ENCODE measurements around the gene ATRNL1.

The ATRNL1 gene

DNA sequence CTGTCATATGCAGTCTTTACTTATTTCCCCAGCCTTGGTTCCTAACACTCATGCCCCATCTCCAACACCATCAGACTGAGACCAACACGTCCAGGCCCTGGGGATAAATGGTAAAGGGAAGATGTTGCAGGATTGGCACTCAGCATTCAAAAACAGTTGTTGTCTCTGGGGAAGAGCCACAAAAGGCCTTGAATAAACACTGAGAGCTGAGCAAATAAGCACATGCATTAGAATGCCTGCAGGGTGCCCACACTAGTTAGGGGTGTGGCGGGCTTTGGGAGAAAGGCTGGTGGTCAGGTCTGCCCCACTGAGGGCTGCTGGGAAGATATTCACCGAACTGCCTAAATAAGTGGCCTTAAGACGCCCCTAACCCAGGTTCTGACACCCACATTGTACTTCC is 788.9 kb downstream of the ATRNL1 start:
- no peak for DNase-seq (ENCODE audit: low read depth)
- TF ChIP-seq, protein P1, sequence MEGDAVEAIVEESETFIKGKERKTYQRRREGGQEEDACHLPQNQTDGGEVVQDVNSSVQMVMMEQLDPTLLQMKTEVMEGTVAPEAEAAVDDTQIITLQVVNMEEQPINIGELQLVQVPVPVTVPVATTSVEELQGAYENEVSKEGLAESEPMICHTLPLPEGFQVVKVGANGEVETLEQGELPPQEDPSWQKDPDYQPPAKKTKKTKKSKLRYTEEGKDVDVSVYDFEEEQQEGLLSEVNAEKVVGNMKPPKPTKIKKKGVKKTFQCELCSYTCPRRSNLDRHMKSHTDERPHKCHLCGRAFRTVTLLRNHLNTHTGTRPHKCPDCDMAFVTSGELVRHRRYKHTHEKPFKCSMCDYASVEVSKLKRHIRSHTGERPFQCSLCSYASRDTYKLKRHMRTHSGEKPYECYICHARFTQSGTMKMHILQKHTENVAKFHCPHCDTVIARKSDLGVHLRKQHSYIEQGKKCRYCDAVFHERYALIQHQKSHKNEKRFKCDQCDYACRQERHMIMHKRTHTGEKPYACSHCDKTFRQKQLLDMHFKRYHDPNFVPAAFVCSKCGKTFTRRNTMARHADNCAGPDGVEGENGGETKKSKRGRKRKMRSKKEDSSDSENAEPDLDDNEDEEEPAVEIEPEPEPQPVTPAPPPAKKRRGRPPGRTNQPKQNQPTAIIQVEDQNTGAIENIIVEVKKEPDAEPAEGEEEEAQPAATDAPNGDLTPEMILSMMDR (IDR thresholded peaks at IDR 0.05; ENCODE audit: insufficient read depth, low read depth, low read length, missing control alignments), result no peak
- H3K4me3 ChIP-seq (ENCODE audit: low read length), result no peak overlapping the region

DNA sequence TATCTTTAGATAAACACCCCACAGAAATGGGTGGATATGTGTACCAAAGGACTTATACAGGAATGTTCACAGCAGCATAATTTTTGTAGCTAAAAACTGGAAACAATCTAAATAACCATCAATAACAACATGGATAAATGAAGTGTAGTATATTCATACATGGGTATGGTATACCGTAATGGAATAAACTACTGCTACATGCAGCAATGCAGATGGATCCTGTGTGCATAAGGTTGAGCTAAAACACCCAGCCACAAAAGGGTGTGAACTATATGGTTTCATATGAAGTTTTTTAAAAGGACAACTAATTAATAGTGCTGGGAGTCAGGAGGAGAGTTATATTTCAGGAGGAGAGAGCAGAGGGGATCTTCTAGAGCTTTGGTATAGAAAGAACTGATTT is 790.2 kb downstream of the ATRNL1 start:
- TF ChIP-seq, protein P1 (IDR thresholded peaks at IDR 0.05; ENCODE audit: insufficient read depth, low read depth, low read length, missing control alignments), result no peak
- DNase-seq (ENCODE audit: low read depth), result no peak
- no peak overlapping the region for H3K4me3 ChIP-seq (ENCODE audit: low read length)

DNA sequence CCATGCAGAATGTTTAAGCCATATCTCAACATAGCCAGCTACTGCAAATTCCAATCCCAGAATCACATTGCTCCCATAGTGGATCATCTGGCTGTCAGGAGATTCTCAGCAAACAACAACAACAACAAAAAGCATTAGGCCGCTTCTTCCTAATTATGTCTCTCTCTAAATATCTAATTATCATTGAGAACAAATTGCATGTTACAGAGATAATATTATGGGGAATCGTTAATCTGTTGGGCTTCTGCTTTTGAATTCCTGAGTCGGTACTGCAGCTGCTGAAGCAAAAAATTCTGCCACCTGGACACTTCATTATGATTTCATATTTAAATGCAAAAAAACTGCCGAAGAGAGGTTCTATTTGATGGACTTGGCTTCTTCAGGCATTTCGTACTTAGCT is 791.2 kb downstream of the ATRNL1 start:
- no peak for DNase-seq (ENCODE audit: low read depth)
- TF ChIP-seq, protein P1 (IDR thresholded peaks at IDR 0.05; ENCODE audit: insufficient read depth, low read depth, low read length, missing control alignments), result no peak
- H3K4me3 ChIP-seq (ENCODE audit: low read length), result no peak overlapping the region

DNA sequence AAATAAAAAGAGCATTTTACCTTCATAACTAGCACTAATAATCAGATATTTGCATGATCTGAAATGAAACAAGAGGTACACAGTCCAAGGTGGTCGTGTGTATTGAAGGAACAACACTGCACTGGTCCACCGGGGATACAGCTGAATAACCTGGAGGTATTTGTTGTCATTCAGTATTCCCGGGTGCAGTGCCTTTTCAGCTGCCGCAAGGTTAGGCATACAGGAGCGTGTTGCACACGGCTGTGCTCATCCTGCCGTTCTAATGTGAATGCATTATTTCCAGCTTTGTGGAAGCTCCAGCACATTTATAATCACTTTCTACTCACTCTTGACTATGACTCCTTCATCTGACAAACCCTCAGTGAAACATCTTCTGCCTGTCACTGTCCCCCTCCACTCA is 802.0 kb downstream of the ATRNL1 start:
- no peak for DNase-seq (ENCODE audit: low read depth)
- no peak overlapping the region for H3K4me3 ChIP-seq (ENCODE audit: low read length)
- TF ChIP-seq, protein P1 (IDR thresholded peaks at IDR 0.05; ENCODE audit: insufficient read depth, low read depth, low read length, missing control alignments), result no peak

DNA sequence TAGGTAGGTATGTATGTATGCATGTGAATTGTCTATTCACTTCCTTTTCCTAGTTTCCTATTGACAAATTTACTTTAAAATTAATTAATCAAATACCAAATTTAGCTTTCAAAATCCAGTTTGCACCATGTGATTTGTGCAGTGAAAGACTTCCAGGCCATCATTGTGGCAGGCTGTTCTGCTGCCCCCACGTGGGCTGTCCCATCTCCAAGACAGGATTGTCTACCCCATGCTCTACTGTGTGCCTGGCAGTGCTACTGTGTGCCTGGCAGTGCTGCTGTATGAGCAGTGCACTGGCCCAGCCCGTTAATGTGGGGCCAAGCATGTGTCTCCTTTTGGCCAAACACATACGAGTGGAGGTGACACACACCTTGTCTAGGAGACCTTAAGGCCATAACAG is 805.1 kb downstream of the ATRNL1 start:
- no peak for DNase-seq (ENCODE audit: low read depth)
- TF ChIP-seq, protein P1 (IDR thresholded peaks at IDR 0.05; ENCODE audit: insufficient read depth, low read depth, low read length, missing control alignments), result no peak
- H3K4me3 ChIP-seq (ENCODE audit: low read length), result no peak overlapping the region

DNA sequence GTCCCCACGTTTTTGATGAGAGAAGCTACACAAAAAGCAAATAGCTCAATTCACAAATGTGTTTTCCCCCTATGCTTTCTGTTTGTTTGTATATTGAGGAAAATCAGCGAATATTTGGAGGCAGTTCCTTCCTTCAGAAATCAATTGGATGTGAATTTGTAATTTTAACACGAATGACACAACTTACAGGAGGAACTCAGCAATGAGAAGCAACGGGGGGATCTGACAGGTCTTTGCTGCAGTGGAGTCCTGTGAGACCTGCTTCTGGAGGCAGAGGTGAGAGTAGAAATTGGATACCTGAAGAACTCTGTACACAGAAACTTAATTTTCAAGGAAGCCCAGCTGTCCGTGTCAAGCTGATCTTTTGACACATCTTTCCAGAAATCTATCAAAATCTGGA is 809.4 kb downstream of the ATRNL1 start:
- no peak for DNase-seq (ENCODE audit: low read depth)
- TF ChIP-seq, protein P1 (IDR thresholded peaks at IDR 0.05; ENCODE audit: insufficient read depth, low read depth, low read length, missing control alignments), result no peak
- no peak overlapping the region for H3K4me3 ChIP-seq (ENCODE audit: low read length)

DNA sequence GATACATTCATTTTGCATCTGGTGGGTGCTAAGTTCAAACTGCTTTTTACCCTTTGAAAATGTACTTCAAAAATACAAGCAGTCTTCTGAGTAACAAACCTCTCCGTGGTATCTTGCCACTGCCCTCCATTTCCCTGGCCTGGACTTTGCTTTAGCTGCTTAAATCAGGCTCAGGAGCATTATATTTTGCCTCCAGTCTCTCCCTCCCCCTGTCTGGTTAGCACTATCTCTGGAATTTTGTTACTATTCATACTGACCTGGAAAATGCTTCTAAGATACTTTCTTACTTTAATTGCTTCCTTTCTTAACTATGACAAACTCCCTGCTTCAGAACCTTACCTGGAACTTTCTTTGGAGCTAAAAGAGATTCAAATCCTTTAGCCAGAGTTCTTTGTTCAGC is 810.0 kb downstream of the ATRNL1 start:
- H3K4me3 ChIP-seq (ENCODE audit: low read length), result no peak overlapping the region
- no peak for DNase-seq (ENCODE audit: low read depth)
- TF ChIP-seq, protein P1 (IDR thresholded peaks at IDR 0.05; ENCODE audit: insufficient read depth, low read depth, low read length, missing control alignments), result no peak

All from epithelial cell of esophagus (primary cell).